Measurements from ENCODE around the gene UBE4A. TPM values are rescaled to one million over a fixed set of nuclear protein-coding genes. Genes with fewer than 3 reads are reported as not detected.

Gene UBE4A
- total and polyA plus RNA-seq, 2 of the 4 experiments (the other 2 are of a cell fraction), result 15.2 to 69.7 TPM

- intact Hi-C loops (cut with micrococcal nuclease), result no loop called here
- Histone ChIP-seq H2AK9ac (replicated peaks; ENCODE audit: low read depth, low read length, poor library complexity) (no peak overlapping the region), H2BK120ac (ENCODE audit: low read depth, low read length) (no peak overlapping the region), H3K9ac (ENCODE audit: low read depth, low read length) (no peak overlapping the region), H2BK20ac (ENCODE audit: low read depth, low read length) (no peak overlapping the region), H3K56ac (ENCODE audit: extremely low read depth, insufficient read depth, low read length) (no peak overlapping the region), H3K4me2 (ENCODE audit: low read depth, low read length) (no peak overlapping the region), H4K20me1 (ENCODE audit: insufficient read depth, low read length) (no peaks in the 10 kb centered on the region), H2AFZ (replicated peaks; ENCODE audit: low read length, poor library complexity) (no peak overlapping the region), H3K79me1 (ENCODE audit: low read depth in 1 of 2, low read length in 2 of 2) (no peaks in the 10 kb centered on the region), H3K23ac (ENCODE audit: low read depth, low read length) (no peak overlapping the region), H2BK5ac (ENCODE audit: low read depth, low read length, poor library complexity, severe bottlenecking) (no peak overlapping the region), H3K27me3 (ENCODE audit: control insufficient read depth, insufficient read depth, low read length) (peaks cover 7% of the 10 kb centered on the region), H3K4me3 (ENCODE audit: insufficient read depth, low read depth, low read length) (no peak overlapping the region), H4K8ac (ENCODE audit: low read depth in 2 of 2, low read length in 2 of 2) (no peak overlapping the region), H3K36me3 (ENCODE audit: control insufficient read depth, insufficient read depth, low read length) (no peaks in the 10 kb centered on the region), H4K91ac (ENCODE audit: insufficient read depth, low read depth, low read length) (no peak overlapping the region), H3K14ac (replicated peaks; ENCODE audit: low read depth, low read length) (no peak overlapping the region), H3K9me1 (ENCODE audit: insufficient read depth, low read length) (no peaks in the 10 kb centered on the region), H3K4ac (ENCODE audit: low read depth, low read length) (no peak overlapping the region), H3K27ac (ENCODE audit: insufficient read depth, low read length) (no peak overlapping the region), H2AK5ac (ENCODE audit: low read depth, low read length) (no peak overlapping the region), H4K5ac (ENCODE audit: low read depth, low read length) (no peak overlapping the region), H3K4me1 (ENCODE audit: control insufficient read depth, insufficient read depth, low read length) (no peaks in the 10 kb centered on the region), H2BK15ac (ENCODE audit: low read depth, low read length) (no peak overlapping the region), H3K9me3 (ENCODE audit: control insufficient read depth, insufficient read depth, low read length) (no peaks in the 10 kb centered on the region), H3K18ac (ENCODE audit: low read depth, low read length) (no peak overlapping the region)
- ATAC-seq (ENCODE audit: low read depth) (no peak), DNase-seq (no peak)
- TF ChIP-seq POLR2A (IDR thresholded peaks at IDR 0.05; ENCODE audit: low read depth, low read length), result no peak
- TF ChIP-seq MXI1 (IDR thresholded peaks at IDR 0.05; ENCODE audit: borderline replicate concordance, low read depth, low read length), result no peak
- no peak for TF ChIP-seq BHLHE40 (IDR thresholded peaks at IDR 0.05; ENCODE audit: low read depth, low read length)
- no peak for TF ChIP-seq CEBPB (IDR thresholded peaks at IDR 0.05; ENCODE audit: low read depth, low read length)
- TF ChIP-seq RFX5 (IDR thresholded peaks at IDR 0.05; ENCODE audit: low read depth, low read length), result no peak
- no peak for TF ChIP-seq CHD1 (IDR thresholded peaks at IDR 0.05; ENCODE audit: low read depth, low read length)
- TF ChIP-seq RAD21 (IDR thresholded peaks at IDR 0.05; ENCODE audit: low read length), result no peak
- in situ Hi-C loops (cut with MboI; ENCODE audit: low sequenced_read_pairs), result no loop called here
- ChIA-PET CTCF (no interaction called here), POLR2A (ENCODE audit: unreplicated experiment) (no interaction called here)
- dilution Hi-C loops (cut with HindIII; ENCODE audit: low sequenced_read_pairs, unreplicated experiment), result no loop called here
- WGBS, 2 experiments (ENCODE audit: extremely low coverage in 2 of 2, insufficient read length in 1 of 2), result no CpG with 5 or more reads among the region's 3 CpGs
- no TSS peak for BruUV-seq (replicated peaks)
Measured at GRCh38 chr11:118320515-118320914, 38.9 kb upstream of the UBE4A start.
